Trophoblast cell (in vitro differentiated cells and primary cell): ENCODE data around the gene ERC1.

ENCODE experiments used
- DNase-seq, 2 donors: peaks; one replicate each; pipeline ENCODE4 v3.0.0-alpha.2; 2016
- H2AFZ ChIP-seq: 2 replicates; pipeline ENCODE4 v1.6.1; 2013; ENCODE audit warnings: low read length, moderate library complexity, mild to moderate bottlenecking; ENCODE audit not compliant: insufficient read depth, poor library complexity
- H2AK5ac ChIP-seq: 2 replicates; pipeline ENCODE4 v1.6.1; 2013; ENCODE audit warnings: mild to moderate bottlenecking, low read length
- H2BK120ac ChIP-seq: 2 replicates; pipeline ENCODE4 v1.6.1; 2013; ENCODE audit warnings: low read length, mild to moderate bottlenecking, moderate library complexity; ENCODE audit not compliant: insufficient read depth, poor library complexity
- H2BK12ac ChIP-seq: 2 replicates; pipeline ENCODE4 v1.6.1; 2013; ENCODE audit warnings: mild to moderate bottlenecking, low read length, moderate library complexity
- H2BK5ac ChIP-seq: 2 replicates; pipeline ENCODE4 v1.6.1; 2013; ENCODE audit warnings: low read length, low read depth, moderate library complexity, mild to moderate bottlenecking; ENCODE audit not compliant: poor library complexity
- H3K14ac ChIP-seq: 2 replicates; pipeline ENCODE4 v1.6.1; 2013; ENCODE audit warnings: mild to moderate bottlenecking, low read length
- H3K18ac ChIP-seq: 2 replicates; pipeline ENCODE4 v1.6.1; 2013; ENCODE audit warnings: mild to moderate bottlenecking, low read length
- H3K23ac ChIP-seq: 2 replicates; pipeline ENCODE4 v1.6.1; 2013; ENCODE audit warnings: low read length
- H3K27ac ChIP-seq: 2 replicates; pipeline ENCODE4 v1.5.1; 2013; ENCODE audit warnings: low read depth, mild to moderate bottlenecking, inconsistent platforms, low read length, moderate library complexity
- H3K27me3 ChIP-seq: 2 replicates; pipeline ENCODE4 v1.6.1; 2013; ENCODE audit warnings: inconsistent platforms, mild to moderate bottlenecking, low read length, moderate library complexity; ENCODE audit not compliant: insufficient read depth
- H3K36me3 ChIP-seq, 2 experiments: 1 replicate in 1 of 2; 2 replicates in 1 of 2; pipeline ENCODE4 v1.6.1; 2013; ENCODE audit warnings: low read length in 2 of 2, mild to moderate bottlenecking in 2 of 2, moderate library complexity in 1 of 2; ENCODE audit not compliant: insufficient read depth in 2 of 2, control insufficient read depth in 1 of 2
- H3K4ac ChIP-seq: 2 replicates; pipeline ENCODE4 v1.6.1; 2013; ENCODE audit warnings: low read depth, mild to moderate bottlenecking, low read length, moderate library complexity
- H3K4me1 ChIP-seq, 2 experiments: 1 replicate in 1 of 2; 2 replicates in 1 of 2; pipeline ENCODE4 v1.6.1; 2013; ENCODE audit warnings: low read length in 2 of 2, mild to moderate bottlenecking in 2 of 2, moderate library complexity in 1 of 2; ENCODE audit not compliant: insufficient read depth in 2 of 2, control insufficient read depth in 1 of 2
- H3K4me2 ChIP-seq: 2 replicates; pipeline ENCODE4 v1.6.1; 2013; ENCODE audit warnings: inconsistent platforms, mild to moderate bottlenecking, low read length, moderate library complexity
- H3K4me3 ChIP-seq: 2 replicates; pipeline ENCODE4 v1.5.1; 2013; ENCODE audit warnings: mild to moderate bottlenecking, low read depth, low read length, inconsistent platforms
- H3K79me1 ChIP-seq: one replicate; pipeline ENCODE4 v1.6.1; 2013; ENCODE audit warnings: low read length
- H3K79me2 ChIP-seq: 2 replicates; pipeline ENCODE4 v1.6.1; 2013; ENCODE audit warnings: low read length, mild to moderate bottlenecking; ENCODE audit not compliant: control insufficient read depth, insufficient read depth, poor library complexity
- H3K9ac ChIP-seq: 2 replicates; pipeline ENCODE4 v1.6.1; 2013; ENCODE audit warnings: mild to moderate bottlenecking, low read length
- H3K9me3 ChIP-seq: 2 replicates; pipeline ENCODE4 v1.6.1; 2013; ENCODE audit warnings: low read depth, mild to moderate bottlenecking, control low read depth, inconsistent platforms, low read length; ENCODE audit not compliant: insufficient read depth
- H4K12ac ChIP-seq: 2 replicates; pipeline ENCODE4 v1.6.1; 2013; ENCODE audit warnings: low read depth, mild to moderate bottlenecking, low read length, moderate library complexity
- H4K8ac ChIP-seq: 2 replicates; pipeline ENCODE4 v1.6.1; 2013; ENCODE audit warnings: low read depth, mild to moderate bottlenecking, low read length, moderate library complexity
- H4K91ac ChIP-seq: one replicate; pipeline ENCODE4 v1.6.1; 2013; ENCODE audit warnings: low read depth, mild to moderate bottlenecking, low read length, moderate library complexity
- WGBS: extraction: QIAGEN DNeasy Blood & Tissue Kit; methylation state at CpG from one replicate; pipeline ENCODE4 v1.1.7; 2013; ENCODE audit warnings: missing lambda C conversion rate; ENCODE audit not compliant: insufficient read length, insufficient coverage; ENCODE audit errors: extremely low coverage; 5-methylcytosine and 5-hydroxymethylcytosine counted together

The ERC1 gene

GRCh38 chr12:1531153-1531653 lies 540.2 kb downstream of the ERC1 start:
- no peaks in the 10 kb centered on the region for H3K79me1 ChIP-seq
- no peak overlapping the region for H3K4ac ChIP-seq
- no peak overlapping the region for H2BK5ac ChIP-seq
- peaks cover 51% of the 10 kb centered on the region for H3K27me3 ChIP-seq
- no peak overlapping the region for H2AK5ac ChIP-seq
- H3K36me3 ChIP-seq: no peaks in the 10 kb centered on the region
- no peak overlapping the region for H3K27ac ChIP-seq
- no CpG with 5 or more reads among the region's 56 CpGs for WGBS
- no peak overlapping the region for H3K9ac ChIP-seq
- H3K4me1 ChIP-seq: peaks cover 0 to 4% of the 10 kb centered on the region in 2 experiments
- H3K9me3 ChIP-seq: peaks cover 8% of the 10 kb centered on the region
- H2BK12ac ChIP-seq: no peak overlapping the region
- H3K4me3 ChIP-seq: peak overlapping the region; percentile 52
- no peak overlapping the region for H4K91ac ChIP-seq
- H4K8ac ChIP-seq: no peak overlapping the region
- no peaks in the 10 kb centered on the region for H3K79me2 ChIP-seq
- no peak overlapping the region for H3K14ac ChIP-seq
- H2AFZ ChIP-seq: peak overlapping the region; percentile 27
- H3K18ac ChIP-seq: no peak overlapping the region
- peak overlapping the region; percentile 79 for H3K4me2 ChIP-seq
- H4K12ac ChIP-seq: no peak overlapping the region
- DNase-seq: peak in 1 of 2 donors; percentile 13
- no peak overlapping the region for H3K23ac ChIP-seq
- no peak overlapping the region for H2BK120ac ChIP-seq

DNA sequence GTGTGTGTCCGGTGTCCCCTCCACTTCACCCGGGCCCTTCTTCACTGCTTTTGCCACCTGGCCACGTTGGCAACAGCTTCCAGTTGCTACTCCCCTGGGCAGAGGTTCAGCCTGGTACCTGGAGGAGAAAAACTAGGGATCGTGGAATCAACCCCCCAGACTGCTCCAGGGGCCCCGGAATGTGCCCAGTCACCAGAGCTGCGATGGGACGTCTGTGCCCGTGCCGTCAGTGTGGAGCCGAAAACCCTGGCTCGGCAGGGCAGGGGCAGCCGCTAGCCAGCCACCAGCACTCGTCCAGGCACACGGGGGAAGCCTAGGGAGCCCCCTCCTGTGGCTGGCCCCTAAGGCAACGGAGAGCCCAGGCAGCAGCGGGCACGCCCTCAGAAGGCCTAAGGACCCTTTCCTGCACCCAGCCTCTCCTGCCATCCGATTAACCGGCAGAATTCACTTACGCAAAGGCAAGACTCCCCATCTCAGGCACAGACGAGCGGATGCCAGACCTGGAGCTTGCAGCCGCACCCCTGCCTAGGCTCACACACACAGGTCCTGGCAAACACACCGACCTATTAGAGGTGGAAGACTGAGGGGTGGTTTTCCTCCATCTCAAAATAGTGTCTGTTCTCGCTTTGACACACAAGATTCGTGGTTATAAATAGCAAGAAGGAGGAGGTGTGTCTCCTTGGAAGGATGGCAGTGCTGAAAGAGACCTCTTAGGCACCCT lies 540.8 kb downstream of the ERC1 start:
- no peak overlapping the region for H3K14ac ChIP-seq
- H2BK120ac ChIP-seq: no peak overlapping the region
- no peak overlapping the region for H3K9ac ChIP-seq
- no peak overlapping the region for H2AK5ac ChIP-seq
- no peaks in the 10 kb centered on the region for H3K79me2 ChIP-seq
- peaks cover 51% of the 10 kb centered on the region for H3K27me3 ChIP-seq
- DNase-seq: no peak
- H3K36me3 ChIP-seq: no peaks in the 10 kb centered on the region
- no peak overlapping the region for H2BK5ac ChIP-seq
- peaks cover 0 to 4% of the 10 kb centered on the region in 2 experiments for H3K4me1 ChIP-seq
- WGBS: no CpG with 5 or more reads among the region's 26 CpGs
- H3K4me2 ChIP-seq: peak overlapping the region; percentile 79
- H3K9me3 ChIP-seq: peaks cover 8% of the 10 kb centered on the region
- no peak overlapping the region for H2AFZ ChIP-seq
- H3K27ac ChIP-seq: no peak overlapping the region
- H3K4ac ChIP-seq: no peak overlapping the region
- no peak overlapping the region for H4K91ac ChIP-seq
- no peak overlapping the region for H4K12ac ChIP-seq
- H3K23ac ChIP-seq: no peak overlapping the region
- no peak overlapping the region for H3K4me3 ChIP-seq
- no peak overlapping the region for H4K8ac ChIP-seq
- no peaks in the 10 kb centered on the region for H3K79me1 ChIP-seq
- H2BK12ac ChIP-seq: no peak overlapping the region
- no peak overlapping the region for H3K18ac ChIP-seq

- Histone ChIP-seq H3K9ac (no peak overlapping the region), H3K27ac (no peak overlapping the region), H3K36me3 (no peaks in the 10 kb centered on the region), H3K79me1 (no peaks in the 10 kb centered on the region), H3K4ac (no peak overlapping the region), H3K79me2 (no peaks in the 10 kb centered on the region), H3K4me3 (no peak overlapping the region), H3K4me2 (no peak overlapping the region), H3K14ac (no peak overlapping the region), H2AFZ (no peak overlapping the region), H4K8ac (no peak overlapping the region), H3K27me3 (peaks cover 49% of the 10 kb centered on the region), H2BK5ac (no peak overlapping the region), H3K18ac (no peak overlapping the region), H2AK5ac (no peak overlapping the region), H4K91ac (no peak overlapping the region), H2BK120ac (no peak overlapping the region), H3K9me3 (peaks cover 8% of the 10 kb centered on the region), H2BK12ac (no peak overlapping the region), H4K12ac (no peak overlapping the region), H3K23ac (no peak overlapping the region), H3K4me1 (peaks cover 0 to 4% of the 10 kb centered on the region in 2 experiments)
- no CpG with 5 or more reads among the region's 11 CpGs for WGBS
- DNase-seq: no peak
Measured at GRCh38 chr12:1532375-1533165, 541.5 kb downstream of the ERC1 start.

GRCh38 chr12:1533205-1533601 lies 542.2 kb downstream of the ERC1 start:
- Histone ChIP-seq H3K27ac (no peak overlapping the region), H2AK5ac (no peak overlapping the region), H3K4me1 (no peaks in the 10 kb centered on the region), H2BK12ac (no peak overlapping the region), H4K12ac (no peak overlapping the region), H3K18ac (no peak overlapping the region), H3K9me3 (peaks cover 9% of the 10 kb centered on the region), H3K14ac (no peak overlapping the region), H3K27me3 (peaks cover 52% of the 10 kb centered on the region), H2BK120ac (no peak overlapping the region), H3K36me3 (no peaks in the 10 kb centered on the region), H4K8ac (no peak overlapping the region), H2AFZ (no peak overlapping the region), H3K4me3 (no peak overlapping the region), H2BK5ac (no peak overlapping the region), H3K79me1 (no peaks in the 10 kb centered on the region), H3K23ac (no peak overlapping the region), H3K9ac (no peak overlapping the region), H3K4me2 (no peak overlapping the region), H3K4ac (no peak overlapping the region), H3K79me2 (no peaks in the 10 kb centered on the region), H4K91ac (no peak overlapping the region)
- peak; percentile 21 to 54 for DNase-seq
- no CpG with 5 or more reads among the region's 9 CpGs for WGBS
